Choroid plexus epithelial cell (primary cell): Measurements from ENCODE around the gene PLCB1.

Source experiments
- DNase-seq: peaks from one replicate; pipeline ENCODE4 v3.0.0-alpha.2; 2010; ENCODE audit warnings: low read depth
- H3K4me3 ChIP-seq: 2 replicates; pipeline ENCODE4 v1.5.1; 2011; ENCODE audit warnings: low read depth, mild to moderate bottlenecking, control low read depth, low read length, moderate library complexity
- CTCF ChIP-seq: conservative IDR thresholded peaks from 2 replicates; pipeline ENCODE4 v1.5.1; 2011; ENCODE audit warnings: low read depth, mild to moderate bottlenecking, control low read depth, inconsistent platforms, low read length, moderate library complexity

The PLCB1 gene

GRCh38 chr20:8675896-8676295 lies 543.8 kb downstream of the PLCB1 start:
- DNase-seq = no peak
- no peak overlapping the region for H3K4me3 ChIP-seq
- no peak for TF ChIP-seq CTCF

- TF ChIP-seq CTCF = no peak
- no peak overlapping the region for H3K4me3 ChIP-seq
- peak; percentile 20 for DNase-seq
Observed at GRCh38 chr20:8678098-8678776, 546.2 kb downstream of the PLCB1 start.

- TF ChIP-seq CTCF = no peak
- H3K4me3 ChIP-seq = no peak overlapping the region
- DNase-seq = no peak
Observed at GRCh38 chr20:8689337-8689736, 557.3 kb downstream of the PLCB1 start.

GRCh38 chr20:8690074-8690473 lies 558.0 kb downstream of the PLCB1 start:
- no peak for DNase-seq
- H3K4me3 ChIP-seq = no peak overlapping the region
- no peak for TF ChIP-seq CTCF

GRCh38 chr20:8693709-8694108 lies 561.6 kb downstream of the PLCB1 start:
- no peak overlapping the region for H3K4me3 ChIP-seq
- no peak for TF ChIP-seq CTCF
- DNase-seq = peak; percentile 37

DNA sequence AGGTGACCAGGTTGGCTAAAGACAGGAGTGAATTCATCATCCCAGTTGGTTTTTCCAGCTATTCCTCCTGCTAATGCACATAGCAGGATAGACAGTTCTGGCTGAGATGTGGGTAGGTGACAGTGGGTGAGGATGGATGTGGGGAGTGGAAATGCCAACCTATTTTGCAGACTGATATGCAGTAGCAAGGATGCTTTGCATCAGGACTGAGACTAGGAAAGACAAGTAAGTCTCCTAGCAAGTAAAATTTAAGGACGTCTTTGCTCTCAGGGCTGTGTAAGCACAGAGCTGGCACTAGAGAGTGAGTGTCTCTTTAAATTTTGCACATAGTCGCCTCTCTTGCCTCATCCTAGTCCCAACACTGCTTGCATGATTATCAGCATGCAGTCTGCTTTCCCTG lies 568.7 kb downstream of the PLCB1 start:
- no peak for TF ChIP-seq CTCF
- no peak for DNase-seq
- no peak overlapping the region for H3K4me3 ChIP-seq

DNA sequence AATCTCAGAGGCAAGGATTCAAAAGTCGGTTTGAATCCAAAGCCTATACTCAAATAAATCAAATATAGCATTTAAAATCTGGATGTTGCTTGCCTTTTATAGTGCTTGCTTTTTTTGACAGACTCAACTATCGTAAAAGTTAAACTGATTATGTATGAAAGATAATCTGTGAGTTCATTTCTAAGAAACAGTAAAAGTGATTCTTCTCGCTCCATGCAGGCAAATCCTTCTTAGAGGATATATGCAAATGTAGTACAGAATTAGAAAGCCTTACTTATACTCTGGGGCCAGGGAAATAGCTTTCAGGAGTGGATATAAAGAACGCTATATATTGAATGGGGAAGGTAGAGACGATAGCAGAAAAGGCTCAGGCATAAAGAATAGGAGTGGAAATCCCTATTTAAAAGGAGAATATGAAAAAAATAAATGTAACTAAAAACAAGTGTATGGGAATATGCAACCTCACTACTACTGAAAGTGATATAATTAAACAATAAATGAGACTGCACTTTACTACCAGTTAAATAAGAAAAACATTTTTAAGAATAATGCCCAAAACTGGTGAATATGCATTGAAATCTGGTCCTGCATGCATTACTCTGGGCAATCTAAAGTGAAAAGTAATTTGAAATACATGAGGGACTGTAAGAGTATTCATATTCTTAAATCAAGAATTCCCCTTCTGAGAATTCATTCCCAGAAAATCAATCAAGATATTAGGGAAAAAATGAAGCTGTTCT lies 575.1 kb downstream of the PLCB1 start:
- TF ChIP-seq CTCF = no peak
- no peak for DNase-seq
- no peak overlapping the region for H3K4me3 ChIP-seq
